H1 (cell line): Measurements from ENCODE around the gene SLC35G6. TPM values are rescaled to one million over a fixed set of nuclear protein-coding genes. Genes with fewer than 3 reads are reported as not detected.
"Not testable (repeated sequence)": the region's sequence is repeated elsewhere in the genome, so short reads cannot be mapped to it uniquely, and the experiment has no call there.

ENCODE experiments used
- CTCF ChIA-PET: fragments of 300-600 bp; sonication (Branson Sonifier 250); formaldehyde crosslinking; loops from one replicate; lab custom pipeline; 2021; ENCODE audit not compliant: partially characterized antibody; lab: Charles Lee
- POLR2A ChIA-PET: fragments of 300-600 bp; sonication (Branson Sonifier 250); formaldehyde crosslinking; loops from one replicate; lab custom pipeline; 2021; ENCODE audit warnings: inconsistent platforms; ENCODE audit not compliant: partially characterized antibody; lab: Charles Lee
- DNase-seq, 2 experiments: peaks; one replicate each; pipeline versions ENCODE4 v3.0.0 to v3.0.0-alpha.2; 2010 to 2022; ENCODE audit warnings: low spot score in 2 of 2, low read depth in 1 of 2, mixed read lengths in 1 of 2
- FAIRE-seq: peaks from 2 replicates; lab custom pipeline; 2011; peaks lifted over from hg19 to GRCh38; lab: Jason Lieb, UNC
- H2AFZ ChIP-seq: 2 replicates; pipeline ENCODE4 v1.8.1; 2012; ENCODE audit warnings: low read length, inconsistent platforms
- H2AK5ac ChIP-seq: 2 replicates; pipeline ENCODE4 v1.6.1; 2013; ENCODE audit warnings: low read depth, low read length
- H2BK120ac ChIP-seq: replicated peaks from 2 replicates; pipeline ENCODE3; 2013; ENCODE audit warnings: low read depth, low read length, inconsistent platforms
- H2BK12ac ChIP-seq: 2 replicates; pipeline ENCODE4 v1.6.1; 2013; ENCODE audit warnings: low read depth, low read length
- H2BK15ac ChIP-seq: 2 replicates; pipeline ENCODE4 v1.6.1; 2013; ENCODE audit warnings: low read length
- H2BK20ac ChIP-seq: 2 replicates; pipeline ENCODE4 v1.6.1; 2013; ENCODE audit warnings: low read length
- H2BK5ac ChIP-seq: 2 replicates; pipeline ENCODE4 v1.6.1; 2013; ENCODE audit warnings: low read depth, low read length
- H3K14ac ChIP-seq: 2 replicates; pipeline ENCODE4 v1.6.1; 2013; ENCODE audit warnings: inconsistent platforms; ENCODE audit not compliant: insufficient read length
- H3K18ac ChIP-seq: 2 replicates; pipeline ENCODE4 v1.6.1; 2013; ENCODE audit warnings: low read length; ENCODE audit errors: extremely low read depth
- H3K23ac ChIP-seq: 2 replicates; pipeline ENCODE4 v1.6.1; 2013; ENCODE audit warnings: inconsistent platforms; ENCODE audit not compliant: insufficient read length
- H3K23me2 ChIP-seq: 2 replicates; pipeline ENCODE4 v1.6.1; 2013; ENCODE audit warnings: low read depth, low read length
- H3K27ac ChIP-seq: 2 replicates; pipeline ENCODE4 v1.6.1; 2011; ENCODE audit warnings: low read depth, low read length, inconsistent platforms
- H3K27me3 ChIP-seq, 4 experiments: replicated peaks in 1 of 4; 1 replicate in 1 of 4; 2 replicates in 3 of 4; pipeline versions ENCODE4 v1.6.1 to v1.8.1; 2011 to 2013; ENCODE audit warnings: low read length in 3 of 4, mild to moderate bottlenecking in 3 of 4, inconsistent platforms in 2 of 4, mixed read lengths in 2 of 4, moderate library complexity in 1 of 4; ENCODE audit not compliant: control insufficient read depth in 3 of 4, insufficient read depth in 3 of 4; ENCODE audit errors: extremely low read depth in 1 of 4
- H3K36me3 ChIP-seq, 4 experiments: 2 replicates each; pipeline versions ENCODE4 v1.6.1 to v1.8.1; 2011 to 2013; ENCODE audit warnings: mild to moderate bottlenecking in 4 of 4, low read length in 3 of 4, moderate library complexity in 2 of 4, control low read depth in 1 of 4, inconsistent platforms in 1 of 4; ENCODE audit not compliant: insufficient read depth in 4 of 4, control insufficient read depth in 2 of 4
- H3K4ac ChIP-seq: replicated peaks from 2 replicates; pipeline ENCODE3; 2013; ENCODE audit warnings: low read length, low read depth, mixed read lengths, inconsistent platforms; ENCODE audit not compliant: insufficient read length
- H3K4me1 ChIP-seq, 4 experiments: replicated peaks in 1 of 4; 1 replicate in 1 of 4; 2 replicates in 3 of 4; pipeline versions ENCODE4 v1.6.1 to v1.8.1; 2011 to 2013; ENCODE audit warnings: low read length in 3 of 4, inconsistent platforms in 2 of 4, mixed read lengths in 1 of 4; ENCODE audit not compliant: insufficient read depth in 4 of 4, control insufficient read depth in 3 of 4
- H3K4me2 ChIP-seq, 2 experiments: 2 replicates each; pipeline versions ENCODE4 v1.6.1 to v1.8.1; 2011 to 2013; ENCODE audit warnings: low read depth in 2 of 2, low read length in 2 of 2, control low read depth in 1 of 2, inconsistent platforms in 1 of 2, mild to moderate bottlenecking in 1 of 2; ENCODE audit not compliant: insufficient read depth in 1 of 2
- H3K4me3 ChIP-seq, 4 experiments: fragments of 200-600, 300-600 bp in 1 of 4; sonication (generic), shearing (Covaris generic), sonication (Bioruptor Twin) in 1 of 4; 2 replicates each; pipeline versions ENCODE4 v1.5.1 to v1.8.1; 2011 to 2016; ENCODE audit warnings: low read length in 4 of 4, low read depth in 3 of 4, control low read depth in 2 of 4, inconsistent platforms in 2 of 4, mild to moderate bottlenecking in 2 of 4, mixed read lengths in 1 of 4, moderate library complexity in 1 of 4; ENCODE audit not compliant: insufficient read depth in 2 of 4; ENCODE audit errors: extremely low read depth in 1 of 4
- H3K56ac ChIP-seq: replicated peaks from 2 replicates; pipeline ENCODE3; 2013; ENCODE audit warnings: low read depth, mild to moderate bottlenecking, mixed read lengths, low read length, inconsistent platforms; ENCODE audit not compliant: insufficient read length
- H3K79me1 ChIP-seq: 2 replicates; pipeline ENCODE4 v1.6.1; 2013; ENCODE audit warnings: low read depth, low read length, control low read depth
- H3K79me2 ChIP-seq, 2 experiments: 2 replicates each; pipeline versions ENCODE4 v1.6.1 to v1.8.1; 2012 to 2013; ENCODE audit warnings: low read length in 2 of 2, mild to moderate bottlenecking in 2 of 2, inconsistent platforms in 1 of 2; ENCODE audit not compliant: insufficient read depth in 2 of 2, control insufficient read depth in 1 of 2
- H3K9ac ChIP-seq, 4 experiments: replicated peaks in 1 of 4; 1 replicate in 1 of 4; 2 replicates in 3 of 4; pipeline versions ENCODE4 v1.6.1 to v1.8.1; 2011 to 2013; ENCODE audit warnings: low read depth in 3 of 4, low read length in 3 of 4, control low read depth in 2 of 4, mild to moderate bottlenecking in 2 of 4, moderate library complexity in 2 of 4, inconsistent platforms in 1 of 4; ENCODE audit errors: extremely low read depth in 1 of 4
- H3K9me3 ChIP-seq, 2 experiments: 2 replicates each; pipeline versions ENCODE4 v1.6.1 to v1.8.1; 2012 to 2013; ENCODE audit warnings: mild to moderate bottlenecking in 2 of 2, moderate library complexity in 2 of 2, control low read depth in 1 of 2, inconsistent platforms in 1 of 2, low read depth in 1 of 2, low read length in 1 of 2, mixed read lengths in 1 of 2; ENCODE audit not compliant: insufficient read depth in 2 of 2
- H4K20me1 ChIP-seq, 2 experiments: replicated peaks in 1 of 2; 2 replicates each; pipeline versions ENCODE3 to v1.8.1; 2011 to 2013; ENCODE audit warnings: inconsistent platforms in 2 of 2, low read length in 2 of 2, mild to moderate bottlenecking in 1 of 2; ENCODE audit not compliant: insufficient read depth in 2 of 2, control insufficient read depth in 1 of 2
- H4K5ac ChIP-seq: 2 replicates; pipeline ENCODE4 v1.6.1; 2013; ENCODE audit warnings: low read length, low read depth, mixed read lengths, inconsistent platforms; ENCODE audit not compliant: insufficient read length
- H4K8ac ChIP-seq: 2 replicates; pipeline ENCODE4 v1.8.0; 2013; ENCODE audit warnings: mild to moderate bottlenecking, moderate library complexity, low read length, inconsistent platforms; ENCODE audit not compliant: insufficient read depth; ENCODE audit errors: extremely low read depth
- H4K91ac ChIP-seq: replicated peaks from 2 replicates; pipeline ENCODE3; 2013; ENCODE audit warnings: low read length, mixed read lengths, inconsistent platforms; ENCODE audit not compliant: insufficient read length
- WGBS, 2 experiments: shearing (Covaris generic) in 1 of 2; methylation state at CpG; one replicate each; pipeline versions ENCODE4 v1.1.6 to v1.1.7; 2013 to 2015; ENCODE audit warnings: low lambda C conversion rate in 2 of 2, mixed read lengths in 2 of 2, inconsistent platforms in 1 of 2, low coverage in 1 of 2, missing lambda C conversion rate in 1 of 2; ENCODE audit not compliant: insufficient replicate concordance in 2 of 2, insufficient coverage in 1 of 2, insufficient read length in 1 of 2; ENCODE audit errors: extremely low coverage in 1 of 2, missing lambda C conversion rate in 1 of 2; 5-methylcytosine and 5-hydroxymethylcytosine counted together
- long read RNA-seq, 2 experiments: library from RNA in 1 of 2; library from capped mRNA in 1 of 2; stranded (forward); transcript quantifications; one replicate each; pipeline ENCODE4 v2.0.0, GENCODE V29; 2021; ENCODE audit warnings: inconsistent platforms in 1 of 2
- polyA minus RNA-seq, 3 experiments: library from RNA; depleted of rRNA, polyadenylated mRNA; stranded (reverse); fragments of >200 nt; gene quantifications; 1 replicate in 2 of 3; 2 replicates in 1 of 3; pipeline ENCODE4 v1.2.3, GENCODE V29; 2011
- polyA plus RNA-seq, 7 experiments: library from polyadenylated mRNA; depleted of rRNA in 3 of 7; stranded (reverse) in 5 of 7; unstranded in 2 of 7; fragments of >200 nt in 5 of 7; fragments of 200-250 nt in 2 of 7; gene quantifications; 1 replicate in 5 of 7; 2 replicates in 1 of 7; 4 replicates in 1 of 7; pipeline versions ENCODE4 v1.2.1 to v1.2.3, GENCODE V29; 2011 to 2013; ENCODE audit warnings: missing spikeins in 2 of 7, mixed read lengths in 2 of 7
- total RNA-seq: library from RNA; stranded (reverse); fragmentation: NEBNext Ultra II Directional; extraction: Animal tissue kit (Norgen Biotek cat#: 25700); gene quantifications from 2 replicates; pipeline ENCODE4 v1.2.1, GENCODE V29; 2021

The SLC35G6 gene
- not detected in 2 replicates for total RNA-seq
- polyA plus RNA-seq (2011; rRNA removed), result 0.05 TPM in 1 of 2 replicates, not detected in the other
- 0.04 TPM for polyA plus RNA-seq (2011; cell fraction: cytosol; rRNA removed)
- not detected for polyA plus RNA-seq (2011; cell fraction: nucleus; rRNA removed)
- polyA plus RNA-seq (2012, experiment 1 of 2), result 0.20 TPM in 1 of 4 replicates, not detected in the others
- polyA plus RNA-seq (2012, experiment 2 of 2), result not detected
- polyA plus RNA-seq (2013, experiment 1 of 2), result 0.04 TPM
- polyA plus RNA-seq (2013, experiment 2 of 2), result 0.02 TPM
- polyA minus RNA-seq (2011; rRNA and poly(A)+ RNA removed), result 0.10 TPM in 1 of 2 replicates, not detected in the other
- polyA minus RNA-seq (2011; cell fraction: cytosol; rRNA and poly(A)+ RNA removed), result not detected
- polyA minus RNA-seq (2011; cell fraction: nucleus; rRNA and poly(A)+ RNA removed), result not detected
- long read RNA-seq, experiment 1, result 0 reads
- long read RNA-seq, experiment 2, result 0 reads

DNA sequence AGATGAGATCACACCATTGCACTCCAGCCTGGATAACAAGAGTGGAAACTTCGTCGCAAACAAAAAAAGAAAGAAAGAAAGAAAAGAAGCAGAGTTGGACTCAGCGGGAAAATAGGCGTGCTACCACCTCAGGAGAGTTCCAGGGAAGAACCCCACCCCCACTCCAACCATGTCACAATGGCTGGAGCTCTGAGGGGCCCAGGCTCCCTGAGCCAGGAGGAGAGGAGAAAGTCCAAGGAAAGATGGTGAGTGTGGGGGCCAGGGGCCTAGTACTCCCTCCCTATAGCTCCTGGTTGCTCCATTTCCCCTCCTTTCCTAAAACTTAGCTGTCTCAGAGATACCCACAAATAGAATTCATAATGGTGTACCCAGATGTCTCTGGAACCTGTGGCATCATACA is at the start of gene SLC35G6:
TSS of gene SLC35G6 (plus strand) at position 172 of the 400 bp plus-strand sequence. CDS start at position 243, 71 bp downstream.
- not testable (repeated sequence) for FAIRE-seq, DNase-seq, H4K5ac ChIP-seq, H2AFZ ChIP-seq, H3K27me3 ChIP-seq, H3K4ac ChIP-seq, H2BK120ac ChIP-seq, H2BK5ac ChIP-seq, H3K79me1 ChIP-seq, H3K27ac ChIP-seq, H3K14ac ChIP-seq, H3K36me3 ChIP-seq, H3K9ac ChIP-seq, H3K23ac ChIP-seq, H2BK20ac ChIP-seq, H3K9me3 ChIP-seq, H4K8ac ChIP-seq, H3K56ac ChIP-seq
- ChIA-PET POLR2A (interaction anchor here (0.6 to 14.3 kb wide), 7 partner anchors 16 to 125 kb away, joined by 3 to 339 read pairs (median 4); partner anchors contain the start of genes CHRNB1, FGF11, MPDU1 and TMEM102), CTCF (interaction anchor here (0.9 to 2.4 kb wide), 5 partner anchors 34 to 79 kb away, joined by 3 to 10 read pairs (median 4); partner anchors contain the start of gene TMEM102)
- H2AK5ac ChIP-seq, result 0 out of 2 replicates have a peak within 1 kb of the TSS, but pooled peaks have one; percentile 75
- H3K18ac ChIP-seq, result peak within 1 kb of the TSS; percentile 72; the same call in 1 of the 2 replicates
- 0 out of 2 replicates have a peak within 1 kb of the TSS, but pooled peaks have one; percentile 46 for H2BK15ac ChIP-seq
- H2BK12ac ChIP-seq, result peak within 1 kb of the TSS; percentile 80; the same call in 1 of the 2 replicates
- H3K4me3 ChIP-seq, result peak within 1 kb of the TSS in 1 of 4 experiments; percentile 94; a peak in 1 of 8 replicates
- peaks cover 2 to 29% (median 22%) of the 10 kb centered on the region in 4 experiments for H3K4me1 ChIP-seq
- H3K23me2 ChIP-seq, result peaks cover 22% of the 10 kb centered on the region
- WGBS, 2 experiments, result 81% methylated on average over 4 of the region's 4 CpGs; no CpG with 5 or more reads in 1 of the 2 experiments
- H4K20me1 ChIP-seq, result peaks cover 4 to 13% of the 10 kb centered on the region in 2 experiments
- H4K91ac ChIP-seq, result peak within 1 kb of the TSS; percentile 45
- H3K4me2 ChIP-seq, result peak within 1 kb of the TSS in 1 of 2 experiments; percentile 97; a peak in 1 of 4 replicates
- peaks cover 11 to 39% of the 10 kb centered on the region in 2 experiments for H3K79me2 ChIP-seq
